GM21786 (cell line): ENCODE results near the gene NTN1.

Experiments used
- ATAC-seq: cut with Tn5 transposase; IDR thresholded peaks from one replicate; pipeline ENCODE4 v1.9.1; 2021; ENCODE audit not compliant: unreplicated experiment

The NTN1 gene

GRCh38 chr17:9035249-9035648 is 13.9 kb downstream of the NTN1 start:
- ATAC-seq: no peak

- no peak for ATAC-seq
These were observed 15.0 kb downstream of the NTN1 start for GRCh38 chr17:9036336-9036735.

GRCh38 chr17:9037736-9038135 is 16.4 kb downstream of the NTN1 start:
- no peak for ATAC-seq

- ATAC-seq: no peak
These were observed 17.1 kb downstream of the NTN1 start for GRCh38 chr17:9038380-9038779.

GRCh38 chr17:9044772-9045463 is 23.6 kb downstream of the NTN1 start:
- no peak for ATAC-seq

- no peak for ATAC-seq
These were observed 29.6 kb downstream of the NTN1 start for GRCh38 chr17:9050801-9051401.

GRCh38 chr17:9051561-9051960 is 30.3 kb downstream of the NTN1 start:
- ATAC-seq: no peak

GRCh38 chr17:9052921-9053320 is 31.6 kb downstream of the NTN1 start:
- ATAC-seq: no peak

- no peak for ATAC-seq
These were observed 32.1 kb downstream of the NTN1 start for GRCh38 chr17:9053406-9053805.

- ATAC-seq: no peak
These were observed 33.0 kb downstream of the NTN1 start for GRCh38 chr17:9054126-9054975.

- no peak for ATAC-seq
These were observed 34.0 kb downstream of the NTN1 start for GRCh38 chr17:9055281-9055680.

- ATAC-seq: no peak
These were observed 35.3 kb downstream of the NTN1 start for GRCh38 chr17:9056566-9056965.

GRCh38 chr17:9057310-9057709 is 36.0 kb downstream of the NTN1 start:
- ATAC-seq: no peak

- ATAC-seq: no peak
These were observed 41.1 kb downstream of the NTN1 start for GRCh38 chr17:9062399-9062902.

- no peak for ATAC-seq
These were observed 43.1 kb downstream of the NTN1 start for GRCh38 chr17:9064311-9064834.

- ATAC-seq: no peak
These were observed 49.7 kb downstream of the NTN1 start for GRCh38 chr17:9071016-9071415.

- ATAC-seq: no peak
These were observed 50.6 kb downstream of the NTN1 start for GRCh38 chr17:9071811-9072498.

GRCh38 chr17:9072696-9073339 is 51.5 kb downstream of the NTN1 start:
- no peak for ATAC-seq

GRCh38 chr17:9074131-9074530 is 52.8 kb downstream of the NTN1 start:
- no peak for ATAC-seq

- no peak for ATAC-seq
These were observed 58.3 kb downstream of the NTN1 start for GRCh38 chr17:9079461-9080103.
